SJSA1 (cell line): ENCODE results near the gene TM7SF3. TPM values are rescaled to one million over a fixed set of nuclear protein-coding genes. Genes with fewer than 3 reads are reported as not detected.

Source experiments
- DNase-seq, 2 experiments: peaks; one replicate each; pipeline ENCODE4 v3.0.0-alpha.2; 2015 to 2020; ENCODE audit warnings: low spot score in 2 of 2, low read depth in 1 of 2
- H3K27ac ChIP-seq: fragments of 250-450 bp; sonication (Bioruptor Pico); 2 replicates; pipeline ENCODE4 v1.5.1; 2020; ENCODE audit warnings: mild to moderate bottlenecking, moderate library complexity
- H3K27me3 ChIP-seq: fragments of 250-450 bp; sonication (Bioruptor Pico); replicated peaks from 2 replicates; pipeline ENCODE4 v1.5.1; 2020; ENCODE audit warnings: mild to moderate bottlenecking, moderate library complexity
- H3K36me3 ChIP-seq: fragments of 250-450 bp; sonication (Bioruptor Pico); 2 replicates; pipeline ENCODE4 v1.5.1; 2020; ENCODE audit warnings: mild to moderate bottlenecking
- H3K4me1 ChIP-seq: fragments of 250-450 bp; sonication (Bioruptor Pico); replicated peaks from 2 replicates; pipeline ENCODE4 v1.6.1; 2021; ENCODE audit warnings: mild to moderate bottlenecking
- H3K4me3 ChIP-seq: fragments of 250-450 bp; sonication (Bioruptor Pico); 2 replicates; pipeline ENCODE4 v1.5.1; 2020; ENCODE audit warnings: mild to moderate bottlenecking
- H3K9me3 ChIP-seq: fragments of 250-450 bp; sonication (Bioruptor Pico); replicated peaks from 2 replicates; pipeline ENCODE4 v1.5.1; 2020; ENCODE audit warnings: mild to moderate bottlenecking
- total RNA-seq: library from RNA; depleted of rRNA; stranded (reverse); fragments of >200 nt; shearing (Covaris generic); gene quantifications from 2 replicates; pipeline ENCODE4 v1.2.3, GENCODE V29; 2014

The TM7SF3 gene
- total RNA-seq, 1 experiment from 2014 or later, result 52.7 TPM

GRCh38 chr12:27009881-27010301 is 4.3 kb downstream of the TM7SF3 start:
- Histone ChIP-seq H3K36me3 (no peaks in the 10 kb centered on the region; the same call in 1 of the 2 replicates), H3K4me1 (peaks cover 9% of the 10 kb centered on the region; the same call in 1 of the 2 replicates), H3K9me3 (no peaks in the 10 kb centered on the region), H3K4me3 (no peak overlapping the region), H3K27me3 (no peaks in the 10 kb centered on the region), H3K27ac (no peak overlapping the region)
- no peak for DNase-seq

GRCh38 chr12:27008081-27008480 is 6.1 kb downstream of the TM7SF3 start:
- Histone ChIP-seq H3K36me3 (no peaks in the 10 kb centered on the region), H3K27me3 (no peaks in the 10 kb centered on the region), H3K9me3 (no peaks in the 10 kb centered on the region), H3K4me3 (no peak overlapping the region), H3K27ac (no peak overlapping the region), H3K4me1 (peaks cover under 1% of the 10 kb centered on the region; the same call in 1 of the 2 replicates)
- DNase-seq, result no peak

- Histone ChIP-seq H3K27me3 (no peaks in the 10 kb centered on the region), H3K27ac (no peak overlapping the region), H3K4me3 (no peak overlapping the region), H3K36me3 (no peaks in the 10 kb centered on the region), H3K9me3 (no peaks in the 10 kb centered on the region), H3K4me1 (no peaks in the 10 kb centered on the region)
- no peak for DNase-seq
These were observed 7.3 kb downstream of the TM7SF3 start for GRCh38 chr12:27006797-27007467.

GRCh38 chr12:27005495-27005894 is 8.7 kb downstream of the TM7SF3 start:
- H3K27ac ChIP-seq, result no peak overlapping the region

DNA sequence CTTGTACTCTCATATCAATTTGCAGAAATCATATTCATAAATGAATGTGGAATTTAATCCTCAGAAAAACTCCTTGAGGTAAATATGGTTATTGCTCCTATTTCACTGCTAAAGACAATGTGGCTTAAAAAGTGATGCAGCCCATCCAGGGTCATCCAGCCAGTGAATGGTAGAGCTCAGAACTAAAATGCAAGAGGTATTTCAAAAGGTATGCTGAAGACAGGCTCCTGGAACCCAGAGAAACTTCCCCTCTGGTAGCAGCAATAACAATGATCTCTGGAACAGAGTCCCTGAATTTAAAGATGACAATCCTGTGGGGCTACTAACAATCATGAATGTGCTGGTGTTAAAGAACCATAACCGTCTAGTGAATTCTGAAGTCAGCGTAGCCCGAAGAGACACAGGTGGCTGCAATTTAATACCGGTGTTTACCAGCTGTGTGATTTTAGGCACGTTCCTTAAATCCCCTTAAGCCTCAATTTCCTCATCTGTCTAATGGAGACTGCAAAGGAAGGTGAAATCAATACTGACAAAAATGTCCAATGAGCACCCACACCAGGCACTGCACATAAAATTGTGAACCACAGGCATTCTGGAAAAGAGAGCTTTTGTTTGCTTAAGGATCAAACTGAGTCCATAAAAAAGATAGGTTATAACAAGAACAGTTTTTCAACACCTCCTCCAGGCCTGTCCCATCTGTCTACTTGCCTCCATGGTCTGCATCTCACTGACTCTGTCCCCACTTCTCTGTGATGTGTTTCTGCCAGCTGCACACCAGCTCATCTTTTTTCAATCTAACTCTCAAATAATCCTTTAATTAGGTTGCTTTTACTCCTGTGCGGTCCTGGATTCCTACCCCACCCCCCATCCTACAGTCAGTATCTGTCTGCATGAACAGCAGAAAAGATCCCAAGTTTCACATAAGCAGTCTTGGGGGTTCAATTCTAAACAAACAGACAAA is 10.5 kb downstream of the TM7SF3 start:
- Histone ChIP-seq H3K4me1 (no peaks in the 10 kb centered on the region), H3K27me3 (no peaks in the 10 kb centered on the region), H3K4me3 (no peak overlapping the region), H3K9me3 (no peaks in the 10 kb centered on the region), H3K27ac (no peak overlapping the region), H3K36me3 (peaks cover 2% of the 10 kb centered on the region)
- no peak for DNase-seq

More at GRCh38 chr12:27005495-27005894, 8.7 kb downstream of the TM7SF3 start:
- Histone ChIP-seq H3K9me3 (no peaks in the 10 kb centered on the region), H3K4me1 (no peaks in the 10 kb centered on the region), H3K4me3 (no peak overlapping the region), H3K27me3 (no peaks in the 10 kb centered on the region), H3K36me3 (no peaks in the 10 kb centered on the region; the same call in 1 of the 2 replicates)
- no peak for DNase-seq

DNA sequence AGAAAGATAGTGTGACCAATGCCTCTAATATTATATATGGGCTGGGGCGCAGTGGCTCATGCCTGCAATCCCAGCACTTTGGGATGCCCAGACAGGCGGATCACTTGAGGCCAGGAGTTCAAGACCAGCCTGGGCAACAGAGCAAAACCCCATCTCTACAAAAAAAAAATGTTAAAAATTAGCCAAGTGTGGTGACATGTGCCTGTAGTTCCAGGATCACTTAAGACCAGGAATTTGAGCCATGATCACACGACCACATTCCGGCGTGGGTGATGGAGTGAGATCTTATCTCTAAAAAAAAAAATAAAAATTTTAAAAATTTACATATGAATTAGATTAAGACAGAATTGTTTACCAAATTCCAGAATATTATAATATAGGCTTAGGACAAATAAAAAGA is 12.0 kb downstream of the TM7SF3 start:
- H3K36me3 ChIP-seq, result peaks cover 8% of the 10 kb centered on the region
- no peak overlapping the region for H3K4me3 ChIP-seq
- DNase-seq, result no peak
- no peaks in the 10 kb centered on the region for H3K4me1 ChIP-seq
- no peak overlapping the region for H3K27ac ChIP-seq
- H3K27me3 ChIP-seq, result no peaks in the 10 kb centered on the region
- no peaks in the 10 kb centered on the region for H3K9me3 ChIP-seq

GRCh38 chr12:27001663-27002062 is 12.5 kb downstream of the TM7SF3 start:
- Histone ChIP-seq H3K9me3 (no peaks in the 10 kb centered on the region), H3K36me3 (peaks cover 8% of the 10 kb centered on the region)

GRCh38 chr12:27000961-27001360 is 13.2 kb downstream of the TM7SF3 start:
- no peaks in the 10 kb centered on the region for H3K4me1 ChIP-seq
- no peak for DNase-seq
- no peaks in the 10 kb centered on the region for H3K27me3 ChIP-seq
- H3K36me3 ChIP-seq, result peaks cover 11% of the 10 kb centered on the region
- no peaks in the 10 kb centered on the region for H3K9me3 ChIP-seq
- no peak overlapping the region for H3K4me3 ChIP-seq
- no peak overlapping the region for H3K27ac ChIP-seq

More at GRCh38 chr12:27001663-27002062, 12.5 kb downstream of the TM7SF3 start:
- no peak for DNase-seq
- no peaks in the 10 kb centered on the region for H3K27me3 ChIP-seq
- H3K4me1 ChIP-seq, result no peaks in the 10 kb centered on the region
- no peak overlapping the region for H3K27ac ChIP-seq
- no peak overlapping the region for H3K4me3 ChIP-seq

DNA sequence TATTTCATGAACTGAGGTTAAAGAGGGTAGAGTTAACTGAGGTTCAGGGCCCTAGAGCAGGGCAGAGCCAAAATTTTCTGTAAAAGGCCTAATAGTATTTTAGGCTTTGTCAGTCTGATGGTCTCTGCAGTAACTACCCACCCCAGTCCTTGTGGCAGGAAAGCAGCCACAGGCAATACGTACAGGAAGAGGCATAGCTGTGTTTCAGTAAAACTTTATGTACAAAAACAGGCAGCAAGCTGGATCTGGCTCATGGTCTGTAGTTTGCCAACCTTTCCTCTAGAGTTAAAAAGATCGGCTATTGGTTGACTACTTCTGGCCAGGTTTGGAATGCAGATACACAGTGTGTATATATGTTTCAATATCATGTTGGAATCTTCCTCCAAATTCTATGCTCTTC is 17.2 kb downstream of the TM7SF3 start:
- H3K27ac ChIP-seq, result no peak overlapping the region
- H3K9me3 ChIP-seq, result no peaks in the 10 kb centered on the region
- no peak overlapping the region for H3K4me3 ChIP-seq
- H3K4me1 ChIP-seq, result no peaks in the 10 kb centered on the region
- no peaks in the 10 kb centered on the region for H3K27me3 ChIP-seq
- H3K36me3 ChIP-seq, result peaks cover 27% of the 10 kb centered on the region
- no peak for DNase-seq

DNA sequence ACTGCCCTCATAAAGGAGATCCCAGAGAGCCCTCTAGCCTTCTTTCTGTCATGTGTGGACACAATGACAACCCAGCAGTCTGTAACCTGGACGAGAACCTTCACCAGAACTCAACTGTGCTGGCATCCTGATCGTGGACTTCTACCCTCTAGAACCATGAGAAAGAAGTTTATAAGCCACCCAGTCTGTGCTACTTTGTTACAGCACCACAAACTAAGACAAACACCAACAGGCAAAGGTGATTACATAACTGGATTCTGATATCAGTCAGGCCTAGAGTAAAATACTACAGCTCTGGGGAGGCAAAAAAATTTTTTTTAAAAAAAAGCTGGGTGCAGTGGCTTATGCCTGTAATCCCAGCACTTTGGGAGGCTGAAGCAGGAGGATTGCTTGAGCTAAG is 18.5 kb downstream of the TM7SF3 start:
- Histone ChIP-seq H3K27me3 (no peaks in the 10 kb centered on the region), H3K9me3 (no peaks in the 10 kb centered on the region), H3K27ac (no peak overlapping the region), H3K36me3 (peaks cover 27% of the 10 kb centered on the region), H3K4me3 (no peak overlapping the region), H3K4me1 (no peaks in the 10 kb centered on the region)
- no peak for DNase-seq

DNA sequence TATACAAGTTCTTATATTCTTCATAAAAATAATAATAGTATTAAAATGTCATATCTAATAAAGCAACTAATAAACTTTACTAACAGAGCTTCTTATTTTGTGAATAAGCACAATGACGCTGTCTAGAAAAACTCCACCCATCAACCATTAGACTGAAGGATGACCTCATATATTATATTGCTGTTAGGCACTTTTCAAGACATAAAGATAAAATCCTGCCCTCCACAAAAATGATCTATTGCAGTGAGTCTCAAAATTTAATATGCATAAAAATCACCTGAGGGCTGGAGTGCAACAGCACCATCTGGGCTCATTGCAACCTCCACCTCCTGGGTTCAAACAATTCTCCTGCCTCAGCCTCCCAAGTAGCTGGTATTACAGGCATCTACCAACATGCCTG is 20.1 kb downstream of the TM7SF3 start:
- DNase-seq, result no peak
- H3K4me3 ChIP-seq, result no peak overlapping the region
- H3K36me3 ChIP-seq, result peaks cover 30% of the 10 kb centered on the region

GRCh38 chr12:26991826-26992225 is 22.4 kb downstream of the TM7SF3 start:
- Histone ChIP-seq H3K9me3 (no peaks in the 10 kb centered on the region), H3K27me3 (no peaks in the 10 kb centered on the region), H3K27ac (no peak overlapping the region), H3K4me1 (peaks cover 5% of the 10 kb centered on the region; the same call in 1 of the 2 replicates), H3K4me3 (no peak overlapping the region), H3K36me3 (peaks cover 28% of the 10 kb centered on the region)
- no peak for DNase-seq

More for the DNA sequence above, 20.1 kb downstream of the TM7SF3 start:
- no peaks in the 10 kb centered on the region for H3K9me3 ChIP-seq
- H3K4me1 ChIP-seq, result no peaks in the 10 kb centered on the region
- H3K27ac ChIP-seq, result no peak overlapping the region
- no peaks in the 10 kb centered on the region for H3K27me3 ChIP-seq

- no peak for DNase-seq
- H3K9me3 ChIP-seq, result no peaks in the 10 kb centered on the region
- H3K27ac ChIP-seq, result no peak overlapping the region
- H3K4me3 ChIP-seq, result no peak overlapping the region
- peaks cover 5% of the 10 kb centered on the region; the same call in 1 of the 2 replicates for H3K4me1 ChIP-seq
- no peaks in the 10 kb centered on the region for H3K27me3 ChIP-seq
- peaks cover 21% of the 10 kb centered on the region for H3K36me3 ChIP-seq
These were observed 24.3 kb downstream of the TM7SF3 start for GRCh38 chr12:26989873-26990272.

- Histone ChIP-seq H3K4me3 (no peak overlapping the region), H3K36me3 (peaks cover 15% of the 10 kb centered on the region), H3K4me1 (peaks cover 5% of the 10 kb centered on the region; the same call in 1 of the 2 replicates), H3K27ac (no peak overlapping the region), H3K9me3 (no peaks in the 10 kb centered on the region), H3K27me3 (no peaks in the 10 kb centered on the region)
- no peak for DNase-seq
These were observed 25.5 kb downstream of the TM7SF3 start for GRCh38 chr12:26988703-26989102.
